GM21515 (cell line): ENCODE results near the gene CNKSR3.

Experiments used
- ATAC-seq: cut with Tn5 transposase; IDR thresholded peaks from one replicate; pipeline ENCODE4 v1.9.1; 2021; ENCODE audit not compliant: unreplicated experiment

Gene CNKSR3

GRCh38 chr6:154390034-154390433, 120.5 kb downstream of the CNKSR3 start:
- no peak for ATAC-seq

DNA sequence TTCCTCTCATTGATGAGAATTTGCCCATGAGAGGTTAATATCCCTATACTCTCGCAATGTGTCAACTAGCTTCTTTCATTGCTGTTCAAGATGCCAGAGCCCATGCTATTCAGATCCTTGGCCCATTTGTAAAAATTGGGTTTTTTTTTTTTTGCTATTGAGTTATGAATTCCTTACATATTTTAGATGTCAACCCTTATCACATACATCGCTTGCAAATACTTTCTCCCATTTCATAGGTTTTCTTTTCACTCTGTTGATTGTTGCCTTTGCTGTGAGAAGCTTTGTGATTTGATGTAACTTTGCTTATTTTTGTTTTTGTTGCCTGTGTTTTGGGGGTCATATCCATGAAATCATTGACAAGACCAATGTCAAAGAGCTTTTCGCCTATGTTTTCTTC, 121.7 kb downstream of the CNKSR3 start:
- no peak for ATAC-seq

- no peak for ATAC-seq
Observed at GRCh38 chr6:154386848-154387717, 123.4 kb downstream of the CNKSR3 start.

DNA sequence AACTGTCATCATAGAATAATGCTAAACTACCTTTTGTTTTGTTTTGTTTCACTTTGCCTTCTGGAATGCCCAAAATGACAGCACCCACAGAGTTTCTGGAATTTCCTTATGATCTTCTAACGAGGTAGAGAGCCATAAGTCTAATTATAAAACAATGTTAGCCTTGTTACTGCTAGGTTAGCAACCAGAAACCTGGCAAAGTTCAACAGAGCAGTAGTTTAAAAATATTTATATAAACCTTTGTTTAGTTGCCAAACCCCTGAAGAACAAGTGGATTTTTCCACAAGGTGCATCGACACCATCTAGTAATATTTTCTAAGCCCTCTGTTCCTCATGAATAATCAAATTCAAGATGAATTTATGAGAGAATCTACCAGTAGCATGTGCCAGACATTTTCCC, 126.3 kb downstream of the CNKSR3 start:
- no peak for ATAC-seq

DNA sequence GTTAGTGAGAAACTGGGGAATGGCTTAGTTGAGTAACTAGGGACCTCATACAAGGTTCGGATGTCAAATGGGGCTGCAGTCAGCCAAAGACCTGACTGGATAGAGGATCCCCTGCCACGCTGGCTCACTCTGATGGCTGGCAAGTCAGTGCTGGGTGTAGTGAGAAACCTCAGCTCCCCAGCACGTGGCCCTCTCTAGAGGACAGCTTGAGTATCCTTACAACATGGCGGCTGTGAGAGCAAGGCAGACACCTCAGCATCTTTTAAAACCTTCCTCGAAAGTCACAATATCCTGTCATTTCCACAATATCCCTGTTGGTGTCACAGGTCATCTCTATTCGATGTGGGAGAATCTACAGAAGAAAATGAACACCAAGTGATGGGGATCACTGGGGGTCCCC, 127.2 kb downstream of the CNKSR3 start:
- ATAC-seq, result no peak

DNA sequence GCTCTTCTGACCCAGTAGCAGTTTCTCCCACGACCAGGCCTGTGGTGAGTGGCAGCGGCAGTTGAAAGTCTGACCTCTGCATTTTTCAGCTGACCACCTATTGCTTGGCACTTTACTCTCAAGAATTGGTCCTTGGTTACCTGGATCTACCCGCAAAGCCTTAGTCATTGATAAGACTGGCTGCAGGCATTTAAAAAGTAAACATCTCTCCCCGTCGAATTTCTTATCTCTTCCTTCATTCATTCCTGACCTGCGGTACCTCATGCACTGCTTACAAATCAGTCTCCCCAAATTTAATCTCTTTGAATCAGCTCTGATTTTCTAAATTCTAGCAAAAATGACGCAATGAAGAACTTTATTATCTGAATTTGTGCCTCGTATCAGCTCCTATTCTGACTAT, 127.7 kb downstream of the CNKSR3 start:
- no peak for ATAC-seq

GRCh38 chr6:154381548-154381947, 128.9 kb downstream of the CNKSR3 start:
- no peak for ATAC-seq

DNA sequence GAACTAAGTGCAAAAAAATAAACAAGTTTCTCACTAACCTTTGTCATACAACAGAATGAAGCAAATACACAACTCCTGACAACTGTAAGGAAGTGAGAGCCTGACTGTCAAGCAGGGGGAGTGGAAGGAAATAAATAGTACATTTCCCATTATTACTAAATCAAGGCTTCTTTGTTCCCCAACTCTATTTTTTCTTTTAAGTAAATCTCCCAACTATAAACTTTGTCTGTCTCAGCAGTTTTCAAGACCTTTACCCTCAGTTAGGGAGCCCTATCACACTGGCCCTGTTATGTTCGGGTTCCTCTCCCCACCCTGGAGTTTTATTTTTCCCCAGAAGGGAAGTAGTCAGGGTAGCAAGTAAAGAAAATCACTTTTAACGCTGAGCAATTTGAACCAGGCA, 129.7 kb downstream of the CNKSR3 start:
- no peak for ATAC-seq

- no peak for ATAC-seq
Observed at GRCh38 chr6:154379585-154379984, 130.9 kb downstream of the CNKSR3 start.

DNA sequence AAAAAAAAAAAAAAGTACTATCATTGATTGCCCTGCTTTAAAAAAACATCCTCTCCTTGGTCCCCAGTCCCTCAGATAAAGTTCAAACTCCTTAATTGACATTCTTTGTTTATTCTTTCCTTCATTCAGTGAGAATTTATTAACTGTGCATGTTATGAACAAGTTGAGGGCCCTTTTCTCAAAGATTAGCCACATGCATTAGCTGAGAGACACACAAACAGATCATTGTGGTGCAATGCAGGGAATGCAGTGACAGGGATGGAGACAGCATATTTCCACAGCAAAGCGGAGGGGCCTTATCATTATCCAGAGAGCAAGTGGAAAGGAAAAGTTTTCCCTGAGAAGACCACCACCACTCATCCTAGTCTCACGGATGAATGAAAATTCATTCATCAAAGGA, 132.0 kb downstream of the CNKSR3 start:
- no peak for ATAC-seq

- no peak for ATAC-seq
Observed at GRCh38 chr6:154377726-154378125, 132.8 kb downstream of the CNKSR3 start.

- no peak for ATAC-seq
Observed at GRCh38 chr6:154373971-154374370, 136.5 kb downstream of the CNKSR3 start.

DNA sequence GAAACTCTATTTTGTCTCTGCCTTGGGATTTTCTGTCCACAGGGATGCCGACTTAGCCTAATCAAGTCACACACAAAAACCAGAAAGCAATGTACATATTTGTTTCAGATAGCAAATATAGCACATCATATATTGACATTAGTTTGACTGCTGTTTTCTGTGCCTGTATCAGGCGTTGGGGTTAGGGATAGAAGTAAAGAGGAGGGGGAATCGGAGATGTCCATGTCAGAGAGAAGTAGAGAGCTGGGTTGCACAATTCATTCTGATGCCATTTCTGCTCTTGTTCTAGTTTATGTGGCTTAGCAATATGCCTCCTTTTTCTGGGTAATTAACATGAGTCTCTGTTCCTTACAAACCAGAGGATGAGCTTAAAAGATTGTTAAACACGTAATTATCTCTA, 139.2 kb downstream of the CNKSR3 start:
- no peak for ATAC-seq

DNA sequence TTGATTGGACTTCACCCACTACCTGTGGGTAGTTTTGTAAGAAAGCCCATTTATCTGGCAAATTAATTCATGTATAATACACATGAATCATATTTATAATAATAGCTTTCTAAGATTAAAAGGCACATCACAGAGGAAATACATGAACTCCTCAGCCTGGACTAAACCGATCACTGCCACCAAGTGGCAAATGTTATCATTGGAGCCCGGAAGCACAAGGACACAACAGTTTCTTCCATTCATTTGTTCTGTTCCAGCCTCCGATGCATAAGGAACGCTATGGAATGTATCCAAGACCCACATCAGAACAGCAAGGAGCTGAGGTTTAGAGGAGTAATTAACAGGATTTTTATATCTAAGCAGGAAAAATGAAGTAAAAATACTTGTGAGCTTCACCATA, 139.9 kb downstream of the CNKSR3 start:
- peak; percentile 68 for ATAC-seq

DNA sequence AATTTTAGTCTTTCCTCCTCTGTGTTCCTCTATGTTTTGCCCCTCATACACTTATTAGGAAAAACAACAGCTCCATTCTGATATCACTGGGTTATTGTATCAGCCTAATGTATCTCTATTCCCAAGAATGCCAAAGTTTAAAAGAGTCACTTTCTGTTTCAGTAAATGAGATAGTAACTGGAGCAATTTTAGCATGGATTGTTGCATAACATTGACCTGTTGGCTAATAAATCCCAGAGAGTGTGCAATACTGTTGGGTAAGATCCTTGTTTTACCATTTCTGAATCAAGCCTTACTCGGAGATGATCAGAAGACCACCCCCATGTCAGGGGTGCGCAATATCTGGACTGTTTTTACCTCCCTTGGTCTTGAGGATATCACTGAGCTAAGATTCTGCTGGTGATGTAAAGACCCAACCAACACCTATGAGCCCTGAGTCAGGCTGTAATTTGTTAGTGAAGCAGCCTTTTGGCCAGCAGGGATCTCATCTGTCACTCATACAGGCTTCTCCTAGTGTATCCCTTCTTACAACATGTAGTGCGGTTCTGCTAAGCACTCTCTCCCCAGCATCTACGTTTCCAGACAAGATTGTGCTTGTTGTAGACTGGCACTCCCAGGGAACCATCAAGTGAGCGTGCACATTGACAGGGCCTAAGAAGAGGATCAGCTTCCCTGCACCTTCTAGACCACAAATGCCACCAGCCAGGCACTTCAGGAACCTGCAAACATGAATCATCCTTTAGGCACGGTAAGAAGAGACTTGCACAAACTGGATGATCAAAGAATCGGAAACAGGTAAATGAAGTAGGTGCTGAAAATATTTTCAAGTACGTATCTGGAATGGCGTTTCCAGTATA, 142.4 kb downstream of the CNKSR3 start:
- ATAC-seq, result no peak

GRCh38 chr6:154367336-154367735, 143.1 kb downstream of the CNKSR3 start:
- no peak for ATAC-seq

DNA sequence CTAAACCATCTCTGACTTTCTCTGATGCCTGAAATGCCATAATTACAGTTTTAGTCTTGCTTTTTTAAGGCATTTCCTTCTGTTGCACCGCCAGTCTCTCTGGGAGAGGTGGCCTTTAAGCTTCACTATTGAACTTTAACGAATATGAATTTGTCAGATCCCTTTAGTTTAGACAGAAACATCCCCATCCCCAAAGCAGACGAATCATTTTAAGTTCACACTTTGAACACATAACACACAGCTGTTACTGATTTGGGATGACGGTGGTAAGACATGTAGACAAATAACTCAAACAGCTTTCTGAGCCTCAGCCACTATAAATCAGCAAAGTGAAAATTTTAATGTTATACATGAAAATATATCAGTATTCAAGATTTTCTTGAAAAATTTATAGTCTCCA, 146.7 kb downstream of the CNKSR3 start:
- ATAC-seq, result no peak

DNA sequence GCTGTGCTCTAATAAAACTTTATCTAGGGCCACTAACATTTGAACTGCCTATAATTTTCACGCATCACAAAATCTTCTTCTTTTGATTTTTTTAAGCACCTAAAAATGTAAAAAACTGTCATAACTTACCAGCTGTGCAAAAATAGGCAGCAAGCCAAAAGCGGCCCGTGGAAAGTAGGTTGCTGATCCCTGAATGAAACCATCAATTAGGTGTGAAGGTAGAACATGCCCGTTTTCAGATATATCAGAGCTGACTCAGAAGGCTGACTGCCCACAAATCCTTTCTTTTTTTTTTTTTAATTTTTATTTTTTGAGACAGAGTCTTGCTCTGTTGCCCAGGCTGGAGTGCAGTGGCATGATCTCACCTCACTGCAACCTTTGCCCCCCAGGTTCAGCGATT, 149.0 kb downstream of the CNKSR3 start:
- no peak for ATAC-seq

DNA sequence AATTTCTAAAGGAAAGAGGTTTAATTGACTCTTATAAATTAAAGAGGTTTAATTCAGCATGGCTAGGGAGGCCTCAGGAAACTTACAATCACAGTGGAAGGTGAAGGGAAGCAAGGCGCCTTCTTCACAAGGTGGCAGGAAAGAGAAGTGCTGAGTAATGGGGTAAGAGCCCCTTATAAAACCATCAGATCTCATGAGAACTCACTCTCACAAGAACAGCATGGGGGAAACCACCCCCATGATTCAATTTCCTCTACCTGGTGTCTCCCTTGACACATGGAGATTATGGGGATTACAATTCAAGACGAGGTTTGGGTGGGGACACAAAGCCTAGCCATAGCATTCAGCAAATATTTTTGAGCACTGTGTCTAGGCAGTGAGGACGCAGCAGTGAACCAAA, 150.0 kb downstream of the CNKSR3 start:
- no peak for ATAC-seq

- no peak for ATAC-seq
Observed at GRCh38 chr6:154359679-154360078, 150.8 kb downstream of the CNKSR3 start.

DNA sequence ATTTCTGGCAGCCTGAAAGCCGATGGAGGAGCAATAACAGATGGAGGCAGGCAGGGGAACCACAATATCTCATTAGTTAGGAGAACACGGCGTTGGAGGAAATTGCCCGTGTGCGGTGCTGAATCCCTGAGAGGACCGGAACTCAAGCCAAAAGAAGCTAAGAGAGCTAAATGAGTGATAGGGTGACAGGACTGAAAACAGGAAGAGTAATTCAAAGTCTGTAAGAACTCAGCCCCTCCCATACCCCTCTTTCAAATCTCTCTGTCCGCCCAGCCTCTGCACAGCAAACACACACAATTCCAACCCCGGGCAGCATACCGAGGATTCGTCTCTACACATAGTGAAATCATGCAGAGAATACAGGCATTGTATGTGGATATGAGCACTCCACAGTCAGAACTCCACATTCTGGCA, 151.3 kb downstream of the CNKSR3 start:
- ATAC-seq, result no peak

DNA sequence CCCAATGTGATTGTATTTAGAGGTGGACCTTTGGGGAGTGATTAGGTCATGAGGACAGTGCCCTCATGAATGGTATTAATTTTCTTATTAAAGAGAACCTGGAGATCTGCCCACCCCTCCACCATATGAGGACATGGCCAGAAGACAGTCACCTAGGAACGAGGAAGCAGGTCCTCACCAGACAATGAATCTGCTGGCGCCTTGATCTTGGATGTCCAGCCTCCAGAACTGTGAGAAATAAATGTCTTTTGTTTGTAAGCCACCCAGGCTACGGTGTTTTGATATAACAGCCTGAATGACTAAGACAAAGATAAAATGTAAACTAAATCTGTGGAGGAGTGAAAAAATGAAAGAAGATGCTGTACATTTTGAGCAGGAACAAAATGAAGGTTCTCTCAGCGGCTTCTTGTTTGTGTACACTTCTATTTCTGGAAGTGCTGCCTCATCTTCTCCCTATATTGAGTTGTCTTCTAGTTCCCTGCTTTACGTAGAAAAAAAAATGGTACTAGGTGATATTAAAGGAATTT, 152.4 kb downstream of the CNKSR3 start:
- no peak for ATAC-seq
